HG02943 (cell line): Measurements from ENCODE around the gene ZC3H15.

Source experiments
- ATAC-seq: cut with Tn5 transposase; IDR thresholded peaks from one replicate; pipeline ENCODE4 v1.9.1; 2021; ENCODE audit warnings: mild to moderate bottlenecking, low read depth, moderate library complexity; ENCODE audit not compliant: unreplicated experiment

Gene ZC3H15

DNA sequence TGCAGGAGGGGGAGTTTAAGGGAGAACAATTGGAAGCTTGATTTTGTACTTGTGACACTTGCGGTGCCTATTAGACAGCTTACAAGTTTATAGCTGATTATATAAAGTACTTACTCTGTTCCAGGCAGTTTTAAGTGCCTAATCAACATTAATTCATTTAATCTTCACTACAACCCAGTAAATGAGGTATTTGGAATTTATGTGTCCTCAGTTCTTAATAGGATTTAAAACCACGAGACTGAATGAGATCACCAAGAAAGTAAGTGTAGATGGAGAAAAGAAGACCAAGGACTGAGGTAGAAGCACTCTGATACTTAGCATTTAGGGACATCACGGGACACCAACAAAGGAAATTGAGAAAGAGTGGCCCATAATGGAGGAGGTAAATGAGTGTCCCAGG, 49.8 kb downstream of the ZC3H15 start:
- ATAC-seq: no peak

DNA sequence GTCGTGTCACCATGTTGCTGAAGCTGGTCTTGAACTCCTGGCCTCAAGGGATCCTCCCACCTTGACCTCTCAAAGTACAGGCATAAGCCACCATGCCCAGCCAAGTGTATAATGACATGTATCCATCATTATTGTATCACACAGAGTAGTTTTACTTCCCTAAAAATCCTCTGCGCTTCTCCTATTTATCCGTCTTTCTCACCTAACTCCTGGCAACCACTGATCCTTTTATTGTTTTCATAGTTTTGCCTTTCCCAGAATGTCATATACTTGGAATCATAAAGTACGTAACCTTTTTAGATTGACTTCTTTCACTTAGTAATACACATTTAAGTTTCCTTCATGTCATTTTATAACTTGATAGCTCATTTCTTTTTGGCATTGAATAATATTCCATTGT, 51.0 kb downstream of the ZC3H15 start:
- no peak for ATAC-seq

DNA sequence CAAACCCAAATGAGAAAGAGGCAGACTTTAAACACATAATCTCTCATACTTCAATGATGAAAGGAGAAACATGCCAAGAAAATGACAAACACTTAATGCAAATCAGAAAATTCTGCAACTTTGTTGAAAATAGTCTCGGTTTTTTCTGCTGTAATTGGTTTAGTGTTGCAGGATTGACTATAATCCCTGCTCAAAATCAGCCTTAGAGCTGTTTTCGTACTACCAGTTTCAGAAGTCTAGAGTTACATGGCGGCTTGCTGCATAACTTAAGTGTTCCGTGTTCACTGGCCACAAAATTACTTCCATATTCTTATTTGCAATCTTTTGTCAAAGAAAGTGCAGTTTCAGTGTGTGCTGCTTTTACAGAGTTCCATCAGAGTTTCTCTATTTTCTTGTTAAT, 54.9 kb downstream of the ZC3H15 start:
- no peak for ATAC-seq

DNA sequence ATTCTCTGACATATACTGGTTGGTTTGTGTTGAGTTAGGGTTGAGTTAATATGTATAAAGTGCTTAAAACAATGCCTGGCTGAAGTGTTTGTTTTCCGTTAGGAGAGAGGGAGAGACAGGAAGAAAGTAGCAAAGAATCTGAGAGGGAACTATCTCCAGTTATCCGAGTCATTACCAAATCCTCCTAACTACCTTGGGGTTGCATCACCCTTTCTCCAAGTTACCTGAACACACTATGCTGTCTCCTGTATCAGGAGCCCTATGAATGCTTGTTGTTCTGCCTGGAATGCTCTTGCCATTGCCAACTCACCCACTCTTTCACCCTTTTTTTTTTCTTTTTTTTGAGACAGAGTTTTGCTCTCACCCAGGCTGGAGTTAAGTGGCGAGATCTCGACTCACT, 55.9 kb downstream of the ZC3H15 start:
- ATAC-seq: no peak

DNA sequence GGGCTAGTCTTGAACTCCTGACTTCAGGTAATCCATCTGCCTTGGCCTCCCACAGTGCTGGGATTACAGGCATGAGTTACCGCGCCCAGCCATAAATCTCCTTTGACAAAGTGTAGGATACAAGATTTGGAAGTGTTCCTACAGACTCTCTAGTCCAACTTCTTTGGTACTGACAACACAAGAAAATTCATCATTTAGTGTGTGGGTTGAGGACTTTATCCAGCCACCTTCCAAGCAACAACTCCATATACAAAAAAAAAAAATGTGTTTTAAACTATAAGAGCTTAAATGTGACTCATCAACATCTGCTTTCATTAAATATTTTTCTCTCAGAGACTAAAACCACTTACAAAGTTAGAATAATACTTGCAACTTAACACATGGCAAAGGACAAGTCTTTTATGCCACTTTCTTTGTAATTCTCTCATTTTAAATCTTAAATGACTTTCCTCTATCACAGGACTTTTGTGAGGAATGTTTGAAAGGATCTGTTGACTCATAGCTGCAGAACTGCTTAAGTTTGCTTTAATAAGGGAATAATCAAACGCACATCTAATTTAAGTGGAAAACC, 57.6 kb downstream of the ZC3H15 start:
- no peak for ATAC-seq

DNA sequence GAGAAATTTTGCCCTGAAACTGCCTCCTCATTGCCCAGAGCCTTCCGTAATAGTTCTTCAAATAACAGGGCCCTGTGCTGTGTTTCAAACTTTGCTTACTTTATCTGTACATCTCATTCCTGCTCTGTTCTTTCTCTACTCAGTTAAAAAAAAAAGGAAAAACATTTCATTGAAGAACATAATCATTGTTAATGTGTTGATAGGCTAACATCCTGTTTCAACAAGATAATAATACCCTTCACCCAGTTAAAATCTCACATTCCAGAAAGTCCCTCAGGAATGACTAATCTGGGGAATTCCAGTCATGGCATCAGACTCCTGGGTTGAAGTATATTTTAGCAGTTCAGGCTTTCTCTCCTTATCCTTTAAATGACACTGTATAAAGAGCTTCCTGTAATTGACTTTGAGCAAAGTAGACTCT, 58.2 kb downstream of the ZC3H15 start:
- ATAC-seq: no peak

DNA sequence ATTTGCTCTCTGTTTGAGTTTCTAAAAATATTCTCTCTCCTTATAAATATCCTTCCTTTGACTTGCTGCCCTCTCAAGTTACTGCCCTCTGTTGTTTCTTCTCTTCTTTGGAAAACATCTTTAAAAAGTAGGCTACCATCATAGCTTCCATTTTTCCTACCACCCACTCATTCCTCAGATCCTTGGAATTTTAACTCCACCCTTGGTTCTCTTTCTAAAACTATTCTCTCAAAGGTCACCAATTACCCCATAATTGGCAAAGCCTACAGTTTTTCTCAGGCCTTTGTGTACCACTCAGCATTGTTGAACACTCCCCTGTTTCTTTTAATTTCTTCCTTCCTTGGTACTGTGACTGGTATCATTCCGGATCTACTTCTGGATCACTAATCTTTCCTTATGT, 60.8 kb downstream of the ZC3H15 start:
- ATAC-seq: no peak

DNA sequence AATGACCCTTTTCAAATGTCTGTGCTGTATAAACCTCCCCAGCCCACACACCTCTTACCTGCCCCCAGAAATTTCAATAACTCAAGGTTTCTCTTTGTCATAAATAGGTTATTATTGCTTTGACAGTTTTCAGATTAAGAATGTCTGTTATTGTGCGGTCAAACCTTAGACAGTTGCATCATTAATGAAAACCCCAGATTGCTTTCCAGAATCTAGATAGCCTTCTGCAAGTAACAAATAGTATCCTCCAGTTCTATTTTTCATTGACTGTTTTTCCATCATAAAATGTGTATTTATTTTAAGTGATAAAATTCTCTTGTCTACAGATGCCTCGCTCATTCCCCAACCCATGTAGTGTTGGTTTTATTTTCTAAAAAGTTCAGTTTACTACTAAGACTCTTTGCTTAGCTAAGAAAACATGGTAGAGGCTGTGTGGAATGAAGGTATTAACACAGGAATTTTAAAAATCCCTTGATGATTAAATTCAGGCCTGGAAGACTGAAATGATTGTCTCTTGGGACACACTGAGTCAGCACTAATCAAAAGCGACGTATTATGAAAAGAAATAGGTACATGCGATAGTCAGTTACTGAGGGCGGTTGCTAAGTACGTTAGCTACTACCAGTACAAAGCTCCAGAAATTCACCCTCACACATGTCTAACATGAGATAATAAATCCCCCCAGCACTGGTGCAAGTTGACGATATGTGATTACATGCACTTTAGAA, 65.4 kb downstream of the ZC3H15 start:
- no peak for ATAC-seq

DNA sequence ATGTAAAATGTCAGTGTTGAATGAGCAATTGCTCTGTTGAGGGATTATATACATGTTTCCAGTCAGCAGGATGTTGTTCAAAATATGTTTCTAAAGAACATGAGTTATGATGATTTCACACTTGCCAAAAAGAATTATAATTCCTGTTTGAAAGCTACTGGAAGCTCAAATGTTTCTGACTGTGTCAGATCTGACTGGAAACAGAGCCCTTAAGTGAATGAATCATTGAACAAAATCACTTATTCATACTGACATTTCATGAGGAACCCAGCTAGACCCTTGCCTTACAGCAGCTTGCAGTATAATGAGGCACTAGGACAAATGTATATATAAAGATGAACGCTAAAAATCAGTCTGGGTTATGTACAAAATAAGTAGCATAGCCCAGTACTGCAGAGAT, 68.4 kb downstream of the ZC3H15 start:
- no peak for ATAC-seq

DNA sequence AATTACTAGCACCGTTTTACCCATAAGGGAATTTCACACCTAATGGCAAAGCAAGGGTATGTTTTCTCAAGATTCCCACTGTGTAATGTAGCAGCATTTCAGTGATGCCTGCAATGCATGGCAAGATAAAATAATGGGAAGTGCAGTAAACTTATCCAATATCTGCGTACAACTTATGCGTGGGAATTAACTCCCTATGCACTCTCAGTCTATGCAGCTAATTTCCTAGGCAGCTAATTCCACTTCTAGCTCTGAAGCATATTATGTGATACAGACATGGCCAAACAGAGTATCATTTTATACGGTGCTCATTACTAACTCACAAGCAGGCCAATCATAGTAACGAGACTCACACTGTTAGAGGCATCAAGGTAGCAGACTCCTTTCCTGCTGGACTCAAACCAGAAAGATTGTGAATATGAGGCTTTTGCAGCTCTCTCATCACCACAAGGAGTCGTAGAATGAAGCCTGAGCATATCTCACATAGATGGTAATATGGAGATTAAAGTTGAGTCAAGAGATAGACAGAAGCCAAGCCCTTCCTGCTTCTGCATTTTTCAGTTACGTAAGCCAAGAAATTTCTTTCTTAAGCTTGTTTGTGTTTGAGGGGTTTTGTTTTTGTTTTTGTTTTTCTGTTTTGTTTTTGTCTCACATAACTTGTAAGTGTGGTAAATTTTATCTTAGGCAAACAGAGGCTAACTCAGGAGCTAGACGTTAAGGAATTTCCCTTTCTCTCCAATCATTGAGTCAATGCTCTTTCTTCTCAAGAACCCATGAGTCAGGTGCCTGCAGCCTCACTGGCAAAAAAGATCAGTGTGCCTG, 69.0 kb downstream of the ZC3H15 start:
- ATAC-seq: no peak

DNA sequence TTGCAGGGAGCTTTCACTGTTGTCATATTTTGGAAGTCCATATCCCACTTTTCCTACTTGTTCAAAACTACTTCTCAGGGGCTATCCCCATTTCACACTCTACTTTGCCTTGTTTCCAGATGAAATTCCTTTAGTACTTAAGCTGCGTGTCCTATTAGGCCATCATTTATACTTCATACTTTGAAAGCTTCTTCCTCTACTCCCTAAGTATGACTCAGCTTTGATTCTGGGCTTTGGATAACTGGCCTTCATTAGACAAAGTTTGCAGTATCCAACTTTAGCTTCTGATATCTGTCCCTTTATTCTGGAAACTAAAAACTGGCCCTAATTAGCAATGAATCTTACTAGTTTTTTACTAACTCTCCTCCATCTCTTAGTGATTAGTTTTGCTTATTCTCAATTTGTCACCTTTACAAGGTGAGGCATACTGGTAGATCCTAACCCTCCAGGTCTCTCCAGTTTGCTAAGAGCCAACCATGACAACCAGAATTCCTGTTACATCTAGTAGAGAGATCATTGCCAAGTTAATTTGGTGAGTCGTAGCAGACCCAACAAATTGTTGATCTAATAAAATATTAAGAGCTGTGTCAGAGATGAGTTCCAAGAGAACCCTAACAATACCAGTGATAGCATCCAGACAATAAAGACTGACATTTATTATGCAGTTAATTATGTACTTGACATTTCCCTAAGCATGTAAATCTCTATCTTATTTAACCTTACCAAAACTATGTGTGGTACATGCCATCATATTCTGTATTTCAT, 72.6 kb downstream of the ZC3H15 start:
- ATAC-seq: no peak
